ENCODE measurements around the gene WDR33.

Gene WDR33

DNA sequence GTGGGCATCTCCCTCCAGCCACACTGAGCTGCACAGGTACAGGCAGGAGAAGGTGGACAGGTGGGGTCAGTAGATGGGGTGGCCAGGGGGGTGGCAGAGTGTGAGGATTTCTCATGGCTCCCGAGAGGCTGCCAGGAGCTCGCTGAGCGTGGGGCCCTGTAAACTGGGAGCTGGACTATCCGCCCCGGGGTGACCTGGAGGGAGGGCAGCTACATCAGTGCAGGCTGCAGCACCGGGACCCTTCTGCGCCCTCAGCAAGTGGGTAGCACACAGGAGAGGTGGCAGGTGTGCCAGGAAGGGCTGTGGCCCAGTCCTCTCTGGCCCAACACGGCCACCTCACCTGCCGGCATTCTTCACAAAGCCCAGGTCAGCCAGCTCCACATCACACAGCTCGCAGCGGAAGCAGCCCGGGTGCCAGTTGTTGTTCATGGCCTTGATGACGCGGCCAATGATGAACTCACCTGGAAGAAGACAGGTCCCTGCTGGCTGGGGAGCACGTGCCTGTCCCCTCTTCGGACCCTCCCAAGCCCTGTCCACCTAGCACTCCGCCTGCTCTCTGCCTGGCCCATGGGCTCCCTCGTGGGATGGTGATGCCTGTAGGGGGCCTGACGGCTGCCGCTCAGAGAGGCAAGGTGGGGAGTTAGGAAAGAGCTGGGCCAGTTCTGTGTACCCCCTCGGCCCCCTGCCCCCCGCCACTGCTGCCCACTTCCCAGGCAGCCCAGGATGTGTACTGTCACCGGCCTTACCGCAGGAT lies 156.7 kb downstream of the WDR33 start:
- no peak for TF ChIP-seq CTCF (IDR thresholded peaks at IDR 0.05)
- Histone ChIP-seq H3K4me3 (no peak overlapping the region), H3K27ac (peak overlapping the region in 1 of 2 donors; percentile 77)
- DNase-seq (ENCODE audit: low spot score), result no peak

- Histone ChIP-seq H3K27ac (peak overlapping the region; percentile 39 to 77), H3K4me3 (no peak overlapping the region)
- DNase-seq (ENCODE audit: low spot score), result no peak
- no peak for TF ChIP-seq CTCF (IDR thresholded peaks at IDR 0.05)
These were observed 157.4 kb downstream of the WDR33 start for GRCh38 chr2:127653421-127654083.

- Histone ChIP-seq H3K4me3 (no peak overlapping the region), H3K27ac (peak overlapping the region; percentile 39 to 77)
- no peak for TF ChIP-seq CTCF (IDR thresholded peaks at IDR 0.05)
- DNase-seq (ENCODE audit: low spot score), result no peak
These were observed 158.1 kb downstream of the WDR33 start for GRCh38 chr2:127652786-127653357.

DNA sequence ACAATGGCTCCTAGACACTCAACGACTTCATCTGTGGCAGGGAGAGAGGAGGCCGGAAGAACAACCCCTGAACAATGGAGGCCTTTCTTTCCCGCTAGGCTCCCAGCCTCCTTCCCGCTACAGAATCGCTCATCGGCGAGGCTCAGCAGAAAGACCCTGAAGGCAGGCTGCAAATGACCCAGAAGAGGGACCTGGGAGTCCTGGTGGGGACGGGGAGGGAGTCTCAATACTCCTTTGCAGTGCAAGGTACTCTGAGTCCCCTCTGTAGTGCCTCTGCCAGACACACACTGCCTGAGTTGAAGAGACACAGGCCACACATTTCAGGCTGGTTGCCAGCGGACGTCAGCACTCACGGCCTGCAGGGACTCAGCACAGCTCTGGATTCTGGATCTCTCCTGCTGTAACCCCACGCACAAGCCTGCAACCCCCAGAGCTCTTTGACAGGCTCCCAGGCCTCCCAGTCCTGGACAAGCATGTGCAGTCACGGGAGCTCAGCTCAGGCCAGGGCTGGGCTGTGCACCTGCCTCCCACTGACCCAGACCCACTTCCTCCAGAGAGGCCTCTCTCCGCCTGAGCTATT lies 158.9 kb downstream of the WDR33 start:
- DNase-seq (ENCODE audit: low spot score), result no peak
- no peak overlapping the region for H3K4me3 ChIP-seq
- H3K27ac ChIP-seq, result peak overlapping the region; percentile 39 to 77
- no peak for TF ChIP-seq CTCF (IDR thresholded peaks at IDR 0.05)

- no peak for DNase-seq (ENCODE audit: low spot score)
- peak overlapping the region; percentile 39 to 77 for H3K27ac ChIP-seq
These were observed 159.6 kb downstream of the WDR33 start for GRCh38 chr2:127651381-127651809.

More at GRCh38 chr2:127651381-127651809, 159.6 kb downstream of the WDR33 start:
- TF ChIP-seq CTCF (IDR thresholded peaks at IDR 0.05), result no peak
- H3K4me3 ChIP-seq, result no peak overlapping the region

Data from coronary artery (tissue), 2 donors.